Measurements from ENCODE around the gene KCNMB3. TPM values are rescaled to one million over a fixed set of nuclear protein-coding genes. Genes with fewer than 3 reads are reported as not detected.
"Not testable (repeated sequence)": the region's sequence is repeated elsewhere in the genome, so short reads cannot be mapped to it uniquely, and the experiment has no call there.

KCNMB3 gene
- total RNA-seq, 2 experiments from 2014 or later: 0.87 to 1.2 TPM

GRCh38 chr3:179276743-179277142 is 25.8 kb upstream of the KCNMB3 start:
- H3K27me3 Mint-ChIP-seq (ENCODE audit: low read depth): peaks cover 8% of the 10 kb centered on the region
- DNase-seq: no peak
- H3K4me3 Mint-ChIP-seq: no peak overlapping the region
- H3K27ac Mint-ChIP-seq: no peak overlapping the region
- no peaks in the 10 kb centered on the region for H3K36me3 Mint-ChIP-seq (ENCODE audit: low read depth)
- POLR2A ChIA-PET: no interaction called here
- H3K4me1 Mint-ChIP-seq (ENCODE audit: low read depth): no peaks in the 10 kb centered on the region
- ATAC-seq: no peak
- no peaks in the 10 kb centered on the region for H3K9me3 Mint-ChIP-seq (ENCODE audit: insufficient read depth)
- CTCF ChIA-PET: no interaction called here

GRCh38 chr3:179276001-179276400 is 25.1 kb upstream of the KCNMB3 start:
- ChIA-PET CTCF (no interaction called here), POLR2A (no interaction called here)
- H3K36me3 Mint-ChIP-seq (ENCODE audit: low read depth): no peaks in the 10 kb centered on the region

DNA sequence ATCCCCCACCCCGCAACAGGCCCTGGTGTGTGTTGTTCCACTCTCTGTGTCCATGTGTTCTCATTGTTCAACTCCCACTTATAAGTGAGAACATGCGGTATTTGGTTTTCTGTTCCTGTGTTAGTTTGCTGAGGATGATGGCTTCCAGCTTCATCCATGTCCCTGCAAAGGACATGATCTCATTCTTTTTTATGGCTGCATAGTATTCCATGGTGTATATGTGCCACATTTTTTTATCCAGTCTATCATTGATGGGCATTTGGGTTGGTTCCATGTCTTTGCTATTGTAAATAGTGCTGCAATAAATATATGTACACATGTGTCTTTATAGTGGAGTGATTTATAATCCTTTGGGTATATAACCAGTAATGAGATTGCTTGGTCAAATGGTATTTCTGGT is 23.5 kb upstream of the KCNMB3 start:
- H3K9me3 Mint-ChIP-seq (ENCODE audit: insufficient read depth); H3K4me1 Mint-ChIP-seq (ENCODE audit: low read depth); H3K27ac Mint-ChIP-seq; ATAC-seq; CTCF ChIA-PET; POLR2A ChIA-PET; H3K4me3 Mint-ChIP-seq; H3K27me3 Mint-ChIP-seq (ENCODE audit: low read depth); DNase-seq; H3K36me3 Mint-ChIP-seq (ENCODE audit: low read depth): not testable (repeated sequence)

More at GRCh38 chr3:179276001-179276400, 25.1 kb upstream of the KCNMB3 start:
- no peak overlapping the region for H3K4me3 Mint-ChIP-seq
- no peak overlapping the region for H3K27ac Mint-ChIP-seq
- no peak for ATAC-seq
- peaks cover 8% of the 10 kb centered on the region for H3K27me3 Mint-ChIP-seq (ENCODE audit: low read depth)
- DNase-seq: no peak
- no peaks in the 10 kb centered on the region for H3K4me1 Mint-ChIP-seq (ENCODE audit: low read depth)
- H3K9me3 Mint-ChIP-seq (ENCODE audit: insufficient read depth): no peaks in the 10 kb centered on the region

DNA sequence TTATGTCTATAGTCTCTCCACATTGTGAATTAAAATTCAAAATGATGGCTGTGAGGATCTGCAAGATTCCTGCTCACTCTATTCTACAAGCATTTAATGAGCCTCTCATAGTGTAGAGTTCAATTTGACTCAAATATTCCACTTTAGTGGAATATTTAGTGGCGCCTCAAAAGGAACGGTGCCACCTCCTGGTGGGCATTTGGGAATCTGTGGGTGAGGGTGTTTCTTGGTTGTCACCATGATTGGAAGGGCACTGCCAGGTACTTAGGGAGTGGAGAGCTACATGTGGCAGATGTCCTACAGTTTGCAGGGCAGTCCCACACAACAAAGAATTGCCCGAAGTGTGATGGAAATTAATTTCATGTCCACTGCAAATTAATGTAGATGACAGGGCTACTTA is 21.5 kb upstream of the KCNMB3 start:
- Mint-ChIP-seq H3K36me3 (ENCODE audit: low read depth) (no peaks in the 10 kb centered on the region), H3K4me3 (no peak overlapping the region), H3K27ac (no peak overlapping the region), H3K27me3 (ENCODE audit: low read depth) (peaks cover 2% of the 10 kb centered on the region), H3K4me1 (ENCODE audit: low read depth) (peaks cover 3% of the 10 kb centered on the region), H3K9me3 (ENCODE audit: insufficient read depth) (no peaks in the 10 kb centered on the region)
- ATAC-seq (no peak), DNase-seq (no peak)
- POLR2A ChIA-PET: interaction anchor here (0.6 kb wide), 1 partner anchor 190 kb away, joined by 3 read pairs; no protein-coding TSS in a partner anchor
- CTCF ChIA-PET: interaction anchor here (1.0 to 1.3 kb wide), 2 partner anchors 44 to 256 kb away, joined by 3 to 4 read pairs; no protein-coding TSS in a partner anchor

DNA sequence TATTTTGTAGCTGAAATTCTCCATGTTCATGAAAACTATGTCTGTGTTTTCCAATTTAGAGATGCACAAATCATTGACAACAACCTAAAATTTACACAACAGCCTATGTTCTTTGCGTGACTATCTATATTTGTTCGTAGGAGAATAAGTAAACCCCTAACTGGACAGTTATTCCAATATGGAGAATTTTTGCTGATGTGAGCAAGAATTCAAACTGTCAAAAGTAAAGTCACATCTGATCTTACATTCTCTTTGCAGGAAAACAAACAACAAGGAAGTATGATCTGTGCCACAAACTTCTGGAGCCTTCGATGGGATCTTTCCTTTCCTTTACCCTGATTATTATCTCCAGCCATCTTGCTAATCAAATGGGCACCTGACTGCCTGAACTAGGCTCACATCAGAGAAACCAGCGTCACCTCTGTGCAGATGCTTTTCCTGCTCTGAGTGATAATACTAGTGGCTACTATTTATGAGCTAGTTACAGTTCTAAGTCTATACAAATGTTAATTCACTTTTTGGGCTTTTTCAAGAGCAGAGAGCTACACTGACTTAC is 18.3 kb upstream of the KCNMB3 start:
- Mint-ChIP-seq H3K27ac (no peak overlapping the region), H3K27me3 (ENCODE audit: low read depth) (peaks cover 11% of the 10 kb centered on the region), H3K9me3 (ENCODE audit: insufficient read depth) (no peaks in the 10 kb centered on the region), H3K36me3 (ENCODE audit: low read depth) (no peaks in the 10 kb centered on the region), H3K4me1 (ENCODE audit: low read depth) (peaks cover 8% of the 10 kb centered on the region), H3K4me3 (no peak overlapping the region)
- no peak for ATAC-seq
- POLR2A ChIA-PET: no interaction called here
- CTCF ChIA-PET: interaction anchor here (0.9 kb wide), 1 partner anchor 122 kb away, joined by 4 read pairs; no protein-coding TSS in a partner anchor
- no peak for DNase-seq

GRCh38 chr3:179268400-179269051 is 17.6 kb upstream of the KCNMB3 start:
- Mint-ChIP-seq H3K27me3 (ENCODE audit: low read depth) (peaks cover 11% of the 10 kb centered on the region), H3K9me3 (ENCODE audit: insufficient read depth) (no peaks in the 10 kb centered on the region), H3K4me3 (no peak overlapping the region), H3K36me3 (ENCODE audit: low read depth) (no peaks in the 10 kb centered on the region), H3K27ac (no peak overlapping the region), H3K4me1 (ENCODE audit: low read depth) (peaks cover 8% of the 10 kb centered on the region)
- no peak for DNase-seq
- CTCF ChIA-PET: no interaction called here
- no peak for ATAC-seq
- POLR2A ChIA-PET: no interaction called here

GRCh38 chr3:179266701-179267211 is 15.8 kb upstream of the KCNMB3 start:
- Mint-ChIP-seq H3K36me3 (ENCODE audit: low read depth) (no peaks in the 10 kb centered on the region), H3K27ac (no peak overlapping the region), H3K4me1 (ENCODE audit: low read depth) (peaks cover 11% of the 10 kb centered on the region), H3K9me3 (ENCODE audit: insufficient read depth) (no peaks in the 10 kb centered on the region), H3K4me3 (no peak overlapping the region), H3K27me3 (ENCODE audit: low read depth) (peaks cover 11% of the 10 kb centered on the region)
- POLR2A ChIA-PET: interaction anchor here (0.6 kb wide), 1 partner anchor 13 kb away, joined by 3 read pairs; no protein-coding TSS in a partner anchor
- CTCF ChIA-PET: interaction anchor here (1.0 to 1.8 kb wide), 4 partner anchors 49 to 251 kb away, joined by 3 to 7 read pairs (median 4); no protein-coding TSS in a partner anchor
- no peak for ATAC-seq
- DNase-seq: no peak

DNA sequence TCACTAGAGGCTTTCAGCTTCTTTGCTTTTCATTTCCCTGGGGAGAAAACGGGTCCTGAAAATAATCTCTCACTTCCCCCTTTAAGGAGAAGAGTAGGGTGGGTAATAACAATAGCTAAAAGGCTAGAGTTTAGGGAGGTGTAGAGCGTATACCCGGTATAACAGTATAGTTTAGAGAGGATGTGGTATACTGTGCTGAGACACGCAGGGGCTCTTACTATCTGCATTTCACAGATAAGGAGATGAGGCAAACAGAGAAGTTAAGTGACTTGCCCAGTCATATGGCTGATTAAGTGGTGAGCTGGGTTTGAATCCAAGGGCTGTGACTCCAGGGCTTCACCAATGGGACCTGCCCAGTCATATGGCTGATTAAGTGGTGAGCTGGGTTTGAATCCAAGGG is 15.0 kb upstream of the KCNMB3 start:
- Mint-ChIP-seq H3K4me3 (no peak overlapping the region), H3K27ac (no peak overlapping the region), H3K4me1 (ENCODE audit: low read depth) (peaks cover 16% of the 10 kb centered on the region), H3K9me3 (ENCODE audit: insufficient read depth) (no peaks in the 10 kb centered on the region), H3K36me3 (ENCODE audit: low read depth) (no peaks in the 10 kb centered on the region), H3K27me3 (ENCODE audit: low read depth) (peaks cover 11% of the 10 kb centered on the region)
- ChIA-PET CTCF (interaction anchor here (1.0 to 1.8 kb wide), 5 partner anchors 43 to 120 kb away, joined by 3 to 7 read pairs (median 4); partner anchors contain the start of gene PIK3CA), POLR2A (interaction anchor here (0.8 to 1.3 kb wide), 2 partner anchors 11 to 117 kb away, joined by 3 to 4 read pairs; no protein-coding TSS in a partner anchor)
- DNase-seq (no peak), ATAC-seq (no peak)

- DNase-seq: no peak
- ChIA-PET POLR2A (interaction anchor here (1.0 to 1.3 kb wide), 2 partner anchors 58 to 116 kb away, joined by 3 to 4 read pairs; partner anchors contain the start of gene ZNF639), CTCF (interaction anchor here (1.2 to 1.7 kb wide), 3 partner anchors 44 to 117 kb away, joined by 3 to 7 read pairs (median 4); partner anchors contain the start of gene PIK3CA)
- no peak for ATAC-seq
- H3K4me3 Mint-ChIP-seq: no peak overlapping the region
- H3K9me3 Mint-ChIP-seq (ENCODE audit: insufficient read depth): no peaks in the 10 kb centered on the region
- H3K36me3 Mint-ChIP-seq (ENCODE audit: low read depth): peaks cover 5% of the 10 kb centered on the region
- peaks cover 22% of the 10 kb centered on the region for H3K4me1 Mint-ChIP-seq (ENCODE audit: low read depth)
- peaks cover 13% of the 10 kb centered on the region for H3K27me3 Mint-ChIP-seq (ENCODE audit: low read depth)
- no peak overlapping the region for H3K27ac Mint-ChIP-seq
Measured at GRCh38 chr3:179265092-179265491, 14.2 kb upstream of the KCNMB3 start.

DNA sequence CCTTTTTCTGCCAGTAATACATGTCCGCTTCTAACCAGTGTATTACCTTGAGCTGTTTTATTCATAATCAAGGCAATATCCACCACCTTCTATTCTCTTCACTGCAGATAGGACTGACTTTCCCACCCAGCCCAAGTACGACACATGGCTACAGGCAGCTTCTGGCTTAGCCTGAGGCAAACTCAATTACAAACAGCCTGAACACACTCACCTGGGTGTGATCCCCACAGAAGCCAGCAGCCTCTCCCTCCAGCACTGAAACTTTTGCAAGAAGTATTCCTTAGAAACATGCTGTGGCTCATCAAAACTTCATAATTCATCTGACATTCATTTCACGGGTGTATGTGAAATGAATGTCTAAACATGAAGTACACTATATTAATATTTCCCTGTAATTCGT is 13.5 kb upstream of the KCNMB3 start:
- ChIA-PET CTCF (no interaction called here), POLR2A (interaction anchor here (1.0 kb wide), 1 partner anchor 59 kb away, joined by 3 read pairs; the partner anchor contains the start of gene ZNF639)
- H3K9me3 Mint-ChIP-seq (ENCODE audit: insufficient read depth): no peaks in the 10 kb centered on the region
- H3K4me1 Mint-ChIP-seq (ENCODE audit: low read depth): peaks cover 26% of the 10 kb centered on the region
- no peak for ATAC-seq
- H3K4me3 Mint-ChIP-seq: no peak overlapping the region
- DNase-seq: no peak
- H3K36me3 Mint-ChIP-seq (ENCODE audit: low read depth): peaks cover 5% of the 10 kb centered on the region
- H3K27me3 Mint-ChIP-seq (ENCODE audit: low read depth): peaks cover 13% of the 10 kb centered on the region
- H3K27ac Mint-ChIP-seq: no peak overlapping the region

- H3K4me1 Mint-ChIP-seq (ENCODE audit: low read depth): peaks cover 30% of the 10 kb centered on the region
- no peak for DNase-seq
- H3K9me3 Mint-ChIP-seq (ENCODE audit: insufficient read depth): no peaks in the 10 kb centered on the region
- H3K4me3 Mint-ChIP-seq: no peak overlapping the region
- H3K36me3 Mint-ChIP-seq (ENCODE audit: low read depth): peaks cover 5% of the 10 kb centered on the region
- no peak overlapping the region for H3K27ac Mint-ChIP-seq
- CTCF ChIA-PET: no interaction called here
- H3K27me3 Mint-ChIP-seq (ENCODE audit: low read depth): peaks cover 12% of the 10 kb centered on the region
- POLR2A ChIA-PET: no interaction called here
- no peak for ATAC-seq
Measured at GRCh38 chr3:179263134-179263533, 12.2 kb upstream of the KCNMB3 start.
